Osteocyte (in vitro differentiated cells): ENCODE data around the gene GPSM1. TPM values are rescaled to one million over a fixed set of nuclear protein-coding genes. Genes with fewer than 3 reads are reported as not detected.
"Not testable (repeated sequence)": the region's sequence is repeated elsewhere in the genome, so short reads cannot be mapped to it uniquely, and the experiment has no call there.

Source experiments
- DNase-seq: peaks from one replicate; pipeline ENCODE4 v3.0.0; 2021; ENCODE audit warnings: mixed read lengths; ENCODE audit not compliant: unreplicated experiment; ENCODE audit errors: extremely low spot score
- H3K27ac Mint-ChIP-seq: one replicate; pipeline ENCODE4 v1.8.0; 2021; ENCODE audit warnings: mild to moderate bottlenecking, mixed read lengths; ENCODE audit not compliant: unreplicated experiment
- H3K27me3 Mint-ChIP-seq: one replicate; pipeline ENCODE4 v1.8.0; 2021; ENCODE audit warnings: mixed read lengths; ENCODE audit not compliant: unreplicated experiment
- H3K36me3 Mint-ChIP-seq: one replicate; pipeline ENCODE4 v1.8.0; 2021; ENCODE audit warnings: mixed read lengths; ENCODE audit not compliant: unreplicated experiment
- H3K4me1 Mint-ChIP-seq: one replicate; pipeline ENCODE4 v1.8.0; 2021; ENCODE audit warnings: mixed read lengths; ENCODE audit not compliant: unreplicated experiment
- H3K4me3 Mint-ChIP-seq: one replicate; pipeline ENCODE4 v1.8.0; 2021; ENCODE audit warnings: mild to moderate bottlenecking, moderate library complexity, mixed read lengths; ENCODE audit not compliant: unreplicated experiment
- H3K9me3 Mint-ChIP-seq: one replicate; pipeline ENCODE4 v1.8.0; 2021; ENCODE audit warnings: mixed read lengths; ENCODE audit not compliant: unreplicated experiment
- CTCF ChIP-seq: fragments of 200-600 bp; sonication (generic); IDR thresholded peaks from 2 replicates; pipeline ENCODE4 v1.5.0; 2021; ENCODE audit warnings: antibody characterized with exemption, mild to moderate bottlenecking, moderate library complexity
- total RNA-seq: library from RNA; stranded (reverse); gene quantifications from 2 replicates; pipeline ENCODE4 v1.2.1, GENCODE V29; 2021

Gene GPSM1
- total RNA-seq, 1 donor from 2014 or later = 37.1 TPM

- Mint-ChIP-seq H3K4me3 (no peak overlapping the region), H3K36me3 (no peaks in the 10 kb centered on the region), H3K4me1 (peaks cover 10% of the 10 kb centered on the region), H3K27ac (no peak overlapping the region), H3K9me3 (no peaks in the 10 kb centered on the region), H3K27me3 (no peaks in the 10 kb centered on the region)
- DNase-seq = no peak
- TF ChIP-seq CTCF = no peak
Observed at GRCh38 chr9:136351252-136351800, 24.0 kb downstream of the GPSM1 start.

- not testable (repeated sequence) for H3K27ac Mint-ChIP-seq, H3K4me3 Mint-ChIP-seq, DNase-seq, H3K27me3 Mint-ChIP-seq, H3K36me3 Mint-ChIP-seq, H3K9me3 Mint-ChIP-seq, H3K4me1 Mint-ChIP-seq
Observed at GRCh38 chr9:136351868-136352267, 24.5 kb downstream of the GPSM1 start.

- no peak overlapping the region for H3K27ac Mint-ChIP-seq
- TF ChIP-seq CTCF = no peak
- H3K36me3 Mint-ChIP-seq = no peaks in the 10 kb centered on the region
- H3K27me3 Mint-ChIP-seq = no peaks in the 10 kb centered on the region
- H3K4me1 Mint-ChIP-seq = peaks cover 9% of the 10 kb centered on the region
- H3K9me3 Mint-ChIP-seq = no peaks in the 10 kb centered on the region
- no peak for DNase-seq
- H3K4me3 Mint-ChIP-seq = no peak overlapping the region
Observed at GRCh38 chr9:136352682-136353081, 25.3 kb downstream of the GPSM1 start.

- TF ChIP-seq CTCF = no peak
- DNase-seq = no peak
- Mint-ChIP-seq H3K36me3 (no peaks in the 10 kb centered on the region), H3K9me3 (no peaks in the 10 kb centered on the region), H3K27ac (no peak overlapping the region), H3K4me3 (no peak overlapping the region), H3K27me3 (no peaks in the 10 kb centered on the region), H3K4me1 (peaks cover 9% of the 10 kb centered on the region)
Observed at GRCh38 chr9:136353088-136353487, 25.7 kb downstream of the GPSM1 start.

GRCh38 chr9:136353757-136354488 lies 26.6 kb downstream of the GPSM1 start:
- Mint-ChIP-seq H3K36me3 (no peaks in the 10 kb centered on the region), H3K27me3 (no peaks in the 10 kb centered on the region), H3K27ac (peak overlapping the region; percentile 73), H3K4me1 (peaks cover 9% of the 10 kb centered on the region), H3K9me3 (no peaks in the 10 kb centered on the region), H3K4me3 (no peak overlapping the region)
- no peak for TF ChIP-seq CTCF
- no peak for DNase-seq
